Bronchial epithelial cell (primary cell): ENCODE measurements around the gene AKAP9. TPM values are rescaled to one million over a fixed set of nuclear protein-coding genes. Genes with fewer than 3 reads are reported as not detected.
"Not testable (repeated sequence)": the region's sequence is repeated elsewhere in the genome, so short reads cannot be mapped to it uniquely, and the experiment has no call there.

ENCODE experiments used
- DNase-seq: peaks from one replicate; pipeline ENCODE4 v3.0.0-alpha.2; 2010; ENCODE audit warnings: low read depth
- FAIRE-seq: peaks from 2 replicates; lab custom pipeline; 2011; peaks lifted over from hg19 to GRCh38; lab: Jason Lieb, UNC
- H3K27me3 ChIP-seq: 2 replicates; pipeline ENCODE4 v1.5.1; 2011; ENCODE audit warnings: low read length; ENCODE audit not compliant: control insufficient read depth, insufficient read depth
- H3K36me3 ChIP-seq: 2 replicates; pipeline ENCODE4 v1.5.1; 2011; ENCODE audit warnings: low read length; ENCODE audit not compliant: control insufficient read depth, insufficient read depth
- H3K4me3 ChIP-seq: 2 replicates; pipeline ENCODE4 v1.5.1; 2011; ENCODE audit warnings: mild to moderate bottlenecking, low read depth, low read length, control low read depth
- total RNA-seq: library from RNA; depleted of rRNA; stranded (reverse); fragments of >200 nt; gene quantifications from 2 replicates; pipeline ENCODE4 v1.2.1, GENCODE V29; 2014
- TF ChIP-seq, protein P1 (sequence below): IDR thresholded peaks from 2 replicates; pipeline ENCODE4 v1.5.1; 2011; ENCODE audit warnings: mild to moderate bottlenecking, moderate library complexity, low read length, control low read depth, inconsistent platforms; ENCODE audit not compliant: insufficient read depth, severe bottlenecking

The AKAP9 gene
- total RNA-seq, 1 donor from 2014 or later, result 34.5 TPM

DNA sequence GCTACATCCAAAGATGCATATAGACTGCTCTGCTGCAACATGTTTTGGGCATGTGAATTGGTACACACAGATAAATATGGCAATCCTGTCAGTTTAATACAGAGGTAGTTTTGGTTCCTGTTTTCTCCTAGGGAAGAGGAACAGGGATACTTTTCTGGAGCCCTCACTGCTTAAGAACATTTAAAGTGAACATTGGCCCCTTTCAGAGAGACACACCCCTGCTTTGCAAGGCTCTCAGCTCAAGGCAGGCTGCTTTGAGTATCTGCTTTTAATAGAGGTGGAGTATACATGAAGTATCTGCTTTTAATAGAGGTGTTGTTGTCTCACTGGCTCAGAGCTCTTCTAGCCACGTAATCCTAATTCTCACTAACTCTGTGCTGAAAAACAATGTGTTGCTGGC, 154.7 kb downstream of the AKAP9 start:
- TF ChIP-seq, protein P1, sequence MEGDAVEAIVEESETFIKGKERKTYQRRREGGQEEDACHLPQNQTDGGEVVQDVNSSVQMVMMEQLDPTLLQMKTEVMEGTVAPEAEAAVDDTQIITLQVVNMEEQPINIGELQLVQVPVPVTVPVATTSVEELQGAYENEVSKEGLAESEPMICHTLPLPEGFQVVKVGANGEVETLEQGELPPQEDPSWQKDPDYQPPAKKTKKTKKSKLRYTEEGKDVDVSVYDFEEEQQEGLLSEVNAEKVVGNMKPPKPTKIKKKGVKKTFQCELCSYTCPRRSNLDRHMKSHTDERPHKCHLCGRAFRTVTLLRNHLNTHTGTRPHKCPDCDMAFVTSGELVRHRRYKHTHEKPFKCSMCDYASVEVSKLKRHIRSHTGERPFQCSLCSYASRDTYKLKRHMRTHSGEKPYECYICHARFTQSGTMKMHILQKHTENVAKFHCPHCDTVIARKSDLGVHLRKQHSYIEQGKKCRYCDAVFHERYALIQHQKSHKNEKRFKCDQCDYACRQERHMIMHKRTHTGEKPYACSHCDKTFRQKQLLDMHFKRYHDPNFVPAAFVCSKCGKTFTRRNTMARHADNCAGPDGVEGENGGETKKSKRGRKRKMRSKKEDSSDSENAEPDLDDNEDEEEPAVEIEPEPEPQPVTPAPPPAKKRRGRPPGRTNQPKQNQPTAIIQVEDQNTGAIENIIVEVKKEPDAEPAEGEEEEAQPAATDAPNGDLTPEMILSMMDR, result no peak
- Histone ChIP-seq H3K27me3 (no peaks in the 10 kb centered on the region), H3K36me3 (peaks cover 8% of the 10 kb centered on the region), H3K4me3 (no peak overlapping the region)
- DNase-seq, result no peak
- FAIRE-seq, result no peak

DNA sequence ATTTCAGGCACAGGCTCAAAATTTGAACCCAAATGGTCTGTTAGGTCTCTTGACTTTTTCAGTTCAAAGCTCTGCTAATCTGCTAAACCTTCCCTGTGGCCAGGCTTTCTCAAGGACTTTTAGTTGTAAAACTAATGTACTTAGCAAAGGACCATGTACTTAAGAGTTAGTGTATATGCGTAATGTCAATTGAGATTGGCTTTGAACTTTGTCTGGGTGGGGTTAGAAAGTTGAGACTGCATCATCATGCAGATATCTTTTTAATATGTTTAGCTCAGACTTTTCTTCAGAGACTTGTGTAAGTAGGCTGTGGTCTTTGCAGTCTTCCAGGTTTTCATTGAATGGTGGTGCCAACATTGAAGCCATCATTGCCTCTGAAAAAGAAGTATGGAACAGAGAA, 159.9 kb downstream of the AKAP9 start:
- TF ChIP-seq, protein P1, result no peak
- Histone ChIP-seq H3K27me3 (no peaks in the 10 kb centered on the region), H3K36me3 (peaks cover 9% of the 10 kb centered on the region), H3K4me3 (no peak overlapping the region)
- FAIRE-seq, result no peak
- no peak for DNase-seq

DNA sequence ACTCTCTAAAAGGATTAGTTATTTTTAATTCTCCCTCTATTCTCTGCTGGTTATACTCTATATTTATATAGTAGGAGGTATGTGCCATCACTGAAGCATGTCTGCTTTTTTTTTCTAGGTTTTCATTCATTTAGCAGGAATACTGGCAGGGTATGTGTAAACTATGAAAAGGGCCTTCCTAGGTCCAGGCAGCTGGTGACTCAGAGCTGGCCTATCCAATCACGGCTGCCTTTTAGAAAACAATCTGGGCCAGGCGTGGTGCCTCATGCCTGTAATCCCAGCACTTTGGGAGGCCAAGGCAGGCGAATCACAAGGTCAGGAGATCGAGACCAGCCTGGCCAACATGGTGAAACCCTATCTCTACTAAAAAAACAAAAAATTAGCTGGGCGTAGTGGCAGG, 162.2 kb downstream of the AKAP9 start:
- DNase-seq, FAIRE-seq, H3K4me3 ChIP-seq, H3K27me3 ChIP-seq, H3K36me3 ChIP-seq: not testable (repeated sequence)

DNA sequence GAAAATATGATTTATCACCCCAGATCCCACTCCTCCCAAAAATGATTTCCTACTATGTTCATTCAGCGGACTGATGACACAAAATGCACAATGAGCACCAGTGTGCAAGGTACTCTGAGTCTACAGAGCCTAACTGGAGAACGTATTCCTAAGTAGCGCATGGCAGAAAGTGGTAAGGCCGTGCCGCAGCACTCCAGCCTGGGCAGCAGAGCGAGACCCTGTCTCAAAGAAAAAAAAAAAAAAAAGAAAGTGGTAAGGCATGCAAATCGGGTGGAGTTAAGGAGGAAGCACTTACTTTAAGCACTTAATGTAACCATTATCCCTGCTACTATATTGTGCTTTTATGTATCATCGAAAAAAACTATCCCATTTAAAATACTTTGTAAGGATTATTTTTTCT, 168.2 kb downstream of the AKAP9 start:
- Histone ChIP-seq H3K4me3 (no peak overlapping the region), H3K27me3 (no peaks in the 10 kb centered on the region), H3K36me3 (no peaks in the 10 kb centered on the region)
- no peak for FAIRE-seq
- no peak for DNase-seq
- TF ChIP-seq, protein P1, result no peak

DNA sequence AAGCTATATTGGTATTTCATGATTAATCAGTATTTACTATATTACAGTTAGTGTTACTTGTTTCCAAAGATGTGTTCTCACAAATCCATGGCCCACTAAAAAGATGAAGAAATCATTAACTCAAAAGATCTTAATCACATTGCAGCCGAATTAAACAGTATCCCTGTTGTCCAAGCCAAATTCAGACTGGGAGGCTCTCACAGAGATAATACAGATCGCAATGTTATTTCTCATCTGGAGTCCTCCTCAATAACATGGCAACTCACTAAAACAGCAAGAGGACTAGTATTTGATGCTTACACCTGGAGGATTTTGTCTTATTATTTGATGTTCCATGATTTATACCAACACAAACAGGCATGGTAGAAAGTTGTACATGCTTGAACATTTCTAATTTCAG, 170.2 kb downstream of the AKAP9 start:
- Histone ChIP-seq H3K36me3 (peaks cover 3% of the 10 kb centered on the region), H3K27me3 (no peaks in the 10 kb centered on the region)
- TF ChIP-seq, protein P1, result no peak

DNA sequence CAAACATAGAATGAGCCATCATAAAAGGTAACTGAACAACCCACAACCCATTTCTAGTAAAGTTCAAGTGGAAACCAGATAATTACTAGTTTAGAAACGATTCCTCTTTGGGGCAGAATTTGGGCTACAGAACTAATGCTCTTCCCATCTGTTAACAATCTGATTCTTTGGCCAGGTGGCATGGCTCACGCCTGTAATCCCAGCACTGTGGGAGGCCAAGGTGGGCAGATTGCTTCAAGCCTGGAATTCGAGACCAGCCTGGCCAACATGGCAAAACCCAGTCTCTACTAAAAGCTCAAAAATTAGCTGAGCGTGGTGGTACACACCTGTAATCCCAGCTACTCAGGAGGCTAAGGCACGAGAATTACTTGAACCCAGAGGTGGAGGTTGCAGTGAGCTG, 175.2 kb downstream of the AKAP9 start:
- DNase-seq, result no peak
- no peak overlapping the region for H3K4me3 ChIP-seq
- H3K36me3 ChIP-seq, result peaks cover 10% of the 10 kb centered on the region
- no peaks in the 10 kb centered on the region for H3K27me3 ChIP-seq
- TF ChIP-seq, protein P1, result no peak
- FAIRE-seq, result no peak

More for the DNA sequence above, 170.2 kb downstream of the AKAP9 start:
- DNase-seq, result no peak
- FAIRE-seq, result no peak
- no peak overlapping the region for H3K4me3 ChIP-seq
